GM21390 (cell line): Measurements from ENCODE around the gene PTGFRN.
"Not testable (repeated sequence)": the region's sequence is repeated elsewhere in the genome, so short reads cannot be mapped to it uniquely, and the experiment has no call there.

ENCODE experiments used
- ATAC-seq: cut with Tn5 transposase; IDR thresholded peaks from one replicate; pipeline ENCODE4 v1.9.1; 2021; ENCODE audit not compliant: unreplicated experiment

The PTGFRN gene

GRCh38 chr1:116915086-116915661, 5.5 kb downstream of the PTGFRN start:
- no peak for ATAC-seq

- ATAC-seq, result no peak
Measured at GRCh38 chr1:116916002-116916401, 6.3 kb downstream of the PTGFRN start.

GRCh38 chr1:116916533-116917445, 7.1 kb downstream of the PTGFRN start:
- no peak for ATAC-seq

GRCh38 chr1:116918714-116919357, 9.1 kb downstream of the PTGFRN start:
- no peak for ATAC-seq

- ATAC-seq, result no peak
Measured at GRCh38 chr1:116919802-116920201, 10.1 kb downstream of the PTGFRN start.

- no peak for ATAC-seq
Measured at GRCh38 chr1:116920211-116920610, 10.5 kb downstream of the PTGFRN start.

- ATAC-seq, result no peak
Measured at GRCh38 chr1:116921301-116921885, 11.7 kb downstream of the PTGFRN start.

- no peak for ATAC-seq
Measured at GRCh38 chr1:116921937-116922336, 12.2 kb downstream of the PTGFRN start.

GRCh38 chr1:116923421-116923820, 13.7 kb downstream of the PTGFRN start:
- no peak for ATAC-seq

GRCh38 chr1:116927049-116927798, 17.5 kb downstream of the PTGFRN start:
- no peak for ATAC-seq

GRCh38 chr1:116929961-116930592, 20.4 kb downstream of the PTGFRN start:
- no peak for ATAC-seq

GRCh38 chr1:116931016-116931918, 21.6 kb downstream of the PTGFRN start:
- ATAC-seq, result no peak

- no peak for ATAC-seq
Measured at GRCh38 chr1:116933606-116934515, 24.1 kb downstream of the PTGFRN start.

- ATAC-seq, result no peak
Measured at GRCh38 chr1:116934586-116935207, 25.0 kb downstream of the PTGFRN start.

- ATAC-seq, result no peak
Measured at GRCh38 chr1:116938216-116938615, 28.5 kb downstream of the PTGFRN start.

- ATAC-seq, result not testable (repeated sequence)
Measured at GRCh38 chr1:116939780-116940543, 30.2 kb downstream of the PTGFRN start.
